Type B pancreatic cell (in vitro differentiated cells): ENCODE results near the gene CDC73. TPM values are rescaled to one million over a fixed set of nuclear protein-coding genes. Genes with fewer than 3 reads are reported as not detected.
"Not testable (repeated sequence)": the region's sequence is repeated elsewhere in the genome, so short reads cannot be mapped to it uniquely, and the experiment has no call there.

Experiments
- DNase-seq: peaks from one replicate; pipeline ENCODE4 v3.0.0; 2021; ENCODE audit warnings: mixed read lengths; ENCODE audit not compliant: unreplicated experiment; ENCODE audit errors: extremely low spot score
- H3K27ac Mint-ChIP-seq: 2 replicates; pipeline ENCODE4 v1.8.0; 2021; ENCODE audit warnings: mild to moderate bottlenecking, mixed read lengths
- H3K27me3 Mint-ChIP-seq: 2 replicates; pipeline ENCODE4 v1.8.0; 2021; ENCODE audit warnings: mixed read lengths
- H3K36me3 Mint-ChIP-seq: 2 replicates; pipeline ENCODE4 v1.8.0; 2021; ENCODE audit warnings: mixed read lengths
- H3K4me1 Mint-ChIP-seq: one replicate; pipeline ENCODE4 v1.8.0; 2021; ENCODE audit warnings: mixed read lengths; ENCODE audit not compliant: unreplicated experiment
- H3K4me3 Mint-ChIP-seq: 2 replicates; pipeline ENCODE4 v1.8.0; 2021; ENCODE audit warnings: mild to moderate bottlenecking, mixed read lengths
- H3K9me3 Mint-ChIP-seq: 2 replicates; pipeline ENCODE4 v1.8.0; 2021; ENCODE audit warnings: mixed read lengths
- CTCF ChIP-seq: fragments of 200-600 bp; sonication (generic); conservative IDR thresholded peaks from 2 replicates; pipeline ENCODE4 v1.5.0; 2021; ENCODE audit warnings: antibody characterized with exemption, mild to moderate bottlenecking
- total RNA-seq: library from RNA; stranded (reverse); gene quantifications from 2 replicates; pipeline ENCODE4 v1.2.1, GENCODE V29; 2021; ENCODE audit warnings: low replicate concordance

The CDC73 gene
- total RNA-seq, 1 donor from 2014 or later, result 57.5 TPM

- Mint-ChIP-seq H3K4me1 (no peaks in the 10 kb centered on the region), H3K9me3 (peaks cover 5% of the 10 kb centered on the region), H3K4me3 (no peak overlapping the region), H3K27ac (no peak overlapping the region), H3K27me3 (no peaks in the 10 kb centered on the region), H3K36me3 (peaks cover 20% of the 10 kb centered on the region)
- no peak for DNase-seq
- TF ChIP-seq CTCF, result no peak
Measured at GRCh38 chr1:193262661-193263060, 140.8 kb downstream of the CDC73 start.

GRCh38 chr1:193264313-193265065 lies 142.7 kb downstream of the CDC73 start:
- no peak for TF ChIP-seq CTCF
- Mint-ChIP-seq H3K9me3 (peaks cover 5% of the 10 kb centered on the region), H3K4me1 (no peaks in the 10 kb centered on the region), H3K27ac (no peak overlapping the region), H3K27me3 (no peaks in the 10 kb centered on the region), H3K4me3 (no peak overlapping the region), H3K36me3 (peaks cover 20% of the 10 kb centered on the region)
- DNase-seq, result no peak

GRCh38 chr1:193265716-193266115 lies 143.9 kb downstream of the CDC73 start:
- H3K36me3 Mint-ChIP-seq, result peaks cover 20% of the 10 kb centered on the region
- H3K27me3 Mint-ChIP-seq, result no peaks in the 10 kb centered on the region
- no peak for TF ChIP-seq CTCF
- no peak for DNase-seq
- no peak overlapping the region for H3K27ac Mint-ChIP-seq
- H3K9me3 Mint-ChIP-seq, result peaks cover 5% of the 10 kb centered on the region
- no peak overlapping the region for H3K4me3 Mint-ChIP-seq
- no peaks in the 10 kb centered on the region for H3K4me1 Mint-ChIP-seq

GRCh38 chr1:193266794-193267193 lies 145.0 kb downstream of the CDC73 start:
- H3K4me3 Mint-ChIP-seq, H3K27ac Mint-ChIP-seq, DNase-seq, H3K4me1 Mint-ChIP-seq, H3K27me3 Mint-ChIP-seq: not testable (repeated sequence)
- peaks cover 21% of the 10 kb centered on the region for H3K36me3 Mint-ChIP-seq
- H3K9me3 Mint-ChIP-seq, result peaks cover 14% of the 10 kb centered on the region

GRCh38 chr1:193270996-193271395 lies 149.2 kb downstream of the CDC73 start:
- H3K4me1 Mint-ChIP-seq, result no peaks in the 10 kb centered on the region
- H3K4me3 Mint-ChIP-seq, result no peak overlapping the region
- no peaks in the 10 kb centered on the region for H3K27me3 Mint-ChIP-seq
- H3K9me3 Mint-ChIP-seq, result peaks cover 29% of the 10 kb centered on the region
- DNase-seq, result no peak
- H3K36me3 Mint-ChIP-seq, result peaks cover 9% of the 10 kb centered on the region
- no peak overlapping the region for H3K27ac Mint-ChIP-seq
- TF ChIP-seq CTCF, result no peak

- no peak for DNase-seq
- Mint-ChIP-seq H3K4me1 (no peaks in the 10 kb centered on the region), H3K27ac (no peak overlapping the region), H3K36me3 (peaks cover 9% of the 10 kb centered on the region), H3K4me3 (no peak overlapping the region), H3K27me3 (no peaks in the 10 kb centered on the region), H3K9me3 (peaks cover 29% of the 10 kb centered on the region)
- TF ChIP-seq CTCF, result no peak
Measured at GRCh38 chr1:193275773-193276172, 153.9 kb downstream of the CDC73 start.
